Measurements from ENCODE around the gene PPM1B.
A peak's percentile ranks its signal among the peaks of the same experiment; 100 is the strongest.
"Not testable (repeated sequence)": the region's sequence is repeated elsewhere in the genome, so short reads cannot be mapped to it uniquely, and the experiment has no call there.

The PPM1B gene

DNA sequence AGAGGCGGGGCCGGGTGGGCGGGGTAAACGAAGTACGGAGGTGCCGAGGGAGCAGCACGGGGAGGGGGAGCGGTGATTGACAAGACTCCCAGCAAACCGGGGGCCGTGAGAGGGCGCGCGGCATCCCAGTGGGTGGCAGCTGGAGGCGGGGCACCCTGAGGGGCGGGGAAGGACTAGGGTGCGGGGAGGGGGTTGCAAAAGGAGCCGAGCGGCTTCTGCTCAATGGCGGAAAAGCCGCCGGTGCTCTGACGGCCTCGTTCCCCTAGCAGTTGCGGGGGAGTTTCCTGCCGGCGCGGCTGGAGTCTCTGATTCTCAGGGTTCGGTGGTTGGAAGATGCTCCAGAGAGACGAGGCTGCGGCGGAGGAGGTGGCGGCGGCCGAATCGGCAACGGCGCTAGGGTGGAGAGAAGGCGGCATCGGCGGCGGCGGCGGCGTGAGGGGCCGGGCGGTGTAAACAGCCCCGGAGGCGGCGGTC is at the start of gene PPM1B:
Gene PPM1B, plus strand, starts transcription at position 195 of the 474 bp plus-strand sequence. CDS start 32,325 bp downstream, outside the sequence.
- H3K4me1 ChIP-seq (ENCODE audit: control insufficient read depth, insufficient read depth, low read length): peaks cover 18% of the 10 kb centered on the region
- peaks cover 4% of the 10 kb centered on the region; the same call in 1 of the 2 replicates for H3K36me3 ChIP-seq (ENCODE audit: control insufficient read depth, insufficient read depth, low read length)
- H3K4me3 ChIP-seq (ENCODE audit: low read depth, low read length): peak within 1 kb of the TSS; percentile 100
- H3K27me3 ChIP-seq (ENCODE audit: control insufficient read depth, insufficient read depth, low read length): no peaks in the 10 kb centered on the region
- H3K27ac ChIP-seq (ENCODE audit: low read depth, low read length): peak within 1 kb of the TSS; percentile 100
- H3K9ac ChIP-seq (ENCODE audit: low read depth, low read length): peak within 1 kb of the TSS; percentile 86
- H3K9me3 ChIP-seq (ENCODE audit: control insufficient read depth, insufficient read depth, low read length): peaks cover 9% of the 10 kb centered on the region

DNA sequence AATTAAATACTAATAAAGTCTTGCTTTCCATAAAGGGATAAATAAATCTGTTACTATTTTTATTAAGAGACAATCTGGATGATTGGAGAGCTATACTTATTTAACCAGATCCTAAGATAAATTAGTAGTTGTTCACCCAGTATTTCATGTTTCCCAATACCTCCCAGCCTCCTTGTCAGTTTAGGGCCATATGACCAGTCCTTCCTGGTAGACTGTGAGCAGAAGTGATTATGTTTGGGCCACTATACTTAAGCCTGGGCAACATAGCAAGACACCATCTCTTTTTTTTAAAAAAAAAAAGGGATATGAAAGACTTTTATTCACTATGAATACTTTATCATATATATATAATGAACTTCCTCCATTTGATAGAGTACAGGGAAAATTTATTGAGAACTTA is 48.8 kb upstream of the PPM1B start:
- H3K4me1 ChIP-seq (ENCODE audit: control insufficient read depth, insufficient read depth, low read length): no peaks in the 10 kb centered on the region

DNA sequence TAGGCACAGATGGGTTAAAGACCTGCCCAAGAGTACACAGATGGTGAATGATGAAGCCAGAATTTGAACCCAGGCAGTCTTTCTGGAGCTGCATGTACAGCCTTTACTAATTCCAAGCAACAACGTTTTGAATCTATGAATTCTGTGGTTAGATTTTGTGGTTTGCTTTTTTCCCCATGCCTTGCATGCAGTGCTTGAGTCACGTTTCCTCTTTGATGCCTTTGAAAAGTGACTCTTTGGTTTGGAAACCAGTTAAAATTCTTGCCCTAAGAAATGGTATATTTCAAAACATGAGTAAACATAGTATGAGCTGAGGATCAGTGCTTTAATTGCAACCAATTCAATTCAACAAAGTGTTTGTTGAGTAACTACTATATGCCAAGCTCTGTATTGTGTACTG is 48.2 kb upstream of the PPM1B start:
- H3K9me3 ChIP-seq (ENCODE audit: control insufficient read depth, insufficient read depth, low read length): no peaks in the 10 kb centered on the region
- H3K4me3 ChIP-seq (ENCODE audit: low read depth, low read length): no peak overlapping the region
- no peaks in the 10 kb centered on the region for H3K36me3 ChIP-seq (ENCODE audit: control insufficient read depth, insufficient read depth, low read length)
- H3K9ac ChIP-seq (ENCODE audit: low read depth, low read length): no peak overlapping the region
- H3K4me1 ChIP-seq (ENCODE audit: control insufficient read depth, insufficient read depth, low read length): no peaks in the 10 kb centered on the region
- H3K27me3 ChIP-seq (ENCODE audit: control insufficient read depth, insufficient read depth, low read length): no peaks in the 10 kb centered on the region
- no peak overlapping the region for H3K27ac ChIP-seq (ENCODE audit: low read depth, low read length)

More for the DNA sequence above, 48.8 kb upstream of the PPM1B start:
- Histone ChIP-seq H3K4me3 (ENCODE audit: low read depth, low read length) (no peak overlapping the region), H3K36me3 (ENCODE audit: control insufficient read depth, insufficient read depth, low read length) (no peaks in the 10 kb centered on the region), H3K27me3 (ENCODE audit: control insufficient read depth, insufficient read depth, low read length) (no peaks in the 10 kb centered on the region), H3K9me3 (ENCODE audit: control insufficient read depth, insufficient read depth, low read length) (no peaks in the 10 kb centered on the region), H3K27ac (ENCODE audit: low read depth, low read length) (no peak overlapping the region), H3K9ac (ENCODE audit: low read depth, low read length) (no peak overlapping the region)

DNA sequence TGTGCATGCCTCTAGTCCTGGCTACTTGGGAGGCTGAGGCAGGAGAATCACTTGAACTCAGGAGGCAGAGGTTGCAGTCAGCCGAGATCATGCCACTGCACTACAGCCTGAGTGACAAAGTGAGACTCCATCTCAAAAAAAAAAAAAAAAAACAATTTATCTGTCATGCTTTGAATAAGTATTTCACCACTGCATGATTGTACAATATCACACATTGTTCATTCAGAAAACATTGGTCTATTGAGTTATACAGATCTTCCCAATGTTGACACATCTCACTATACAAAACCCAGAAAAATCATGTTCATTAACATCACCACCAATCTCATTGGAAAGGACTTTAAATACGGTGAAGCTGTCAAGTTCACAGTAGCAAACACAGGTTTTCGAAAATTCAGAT is 46.8 kb upstream of the PPM1B start:
- no peaks in the 10 kb centered on the region for H3K27me3 ChIP-seq (ENCODE audit: control insufficient read depth, insufficient read depth, low read length)
- H3K4me1 ChIP-seq (ENCODE audit: control insufficient read depth, insufficient read depth, low read length): peaks cover 8% of the 10 kb centered on the region
- H3K4me3 ChIP-seq (ENCODE audit: low read depth, low read length): no peak overlapping the region
- H3K9ac ChIP-seq (ENCODE audit: low read depth, low read length): no peak overlapping the region
- no peaks in the 10 kb centered on the region for H3K36me3 ChIP-seq (ENCODE audit: control insufficient read depth, insufficient read depth, low read length)
- no peak overlapping the region for H3K27ac ChIP-seq (ENCODE audit: low read depth, low read length)
- no peaks in the 10 kb centered on the region for H3K9me3 ChIP-seq (ENCODE audit: control insufficient read depth, insufficient read depth, low read length)

DNA sequence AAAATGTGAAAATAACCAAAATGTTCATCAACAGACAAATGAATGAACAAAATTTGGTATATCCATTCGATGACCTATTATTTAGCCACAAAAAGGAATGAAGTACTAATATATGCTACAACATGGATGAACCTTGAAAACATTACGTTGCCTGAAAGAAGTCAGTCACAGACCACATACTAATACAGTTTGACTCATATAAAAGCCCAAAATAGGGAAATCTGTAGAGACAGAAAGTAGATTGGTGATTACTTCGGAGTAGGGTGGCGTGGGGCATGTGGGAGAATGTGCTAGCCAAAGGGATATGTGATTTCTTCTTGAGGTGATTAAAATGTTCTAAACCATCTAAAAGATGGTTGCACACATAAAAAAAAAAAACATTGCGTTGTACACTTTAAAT is 44.2 kb upstream of the PPM1B start:
- no peaks in the 10 kb centered on the region for H3K27me3 ChIP-seq (ENCODE audit: control insufficient read depth, insufficient read depth, low read length)
- no peaks in the 10 kb centered on the region for H3K9me3 ChIP-seq (ENCODE audit: control insufficient read depth, insufficient read depth, low read length)
- peaks cover 9% of the 10 kb centered on the region for H3K4me1 ChIP-seq (ENCODE audit: control insufficient read depth, insufficient read depth, low read length)
- no peaks in the 10 kb centered on the region for H3K36me3 ChIP-seq (ENCODE audit: control insufficient read depth, insufficient read depth, low read length)
- no peak overlapping the region for H3K9ac ChIP-seq (ENCODE audit: low read depth, low read length)
- H3K4me3 ChIP-seq (ENCODE audit: low read depth, low read length): no peak overlapping the region
- H3K27ac ChIP-seq (ENCODE audit: low read depth, low read length): no peak overlapping the region

DNA sequence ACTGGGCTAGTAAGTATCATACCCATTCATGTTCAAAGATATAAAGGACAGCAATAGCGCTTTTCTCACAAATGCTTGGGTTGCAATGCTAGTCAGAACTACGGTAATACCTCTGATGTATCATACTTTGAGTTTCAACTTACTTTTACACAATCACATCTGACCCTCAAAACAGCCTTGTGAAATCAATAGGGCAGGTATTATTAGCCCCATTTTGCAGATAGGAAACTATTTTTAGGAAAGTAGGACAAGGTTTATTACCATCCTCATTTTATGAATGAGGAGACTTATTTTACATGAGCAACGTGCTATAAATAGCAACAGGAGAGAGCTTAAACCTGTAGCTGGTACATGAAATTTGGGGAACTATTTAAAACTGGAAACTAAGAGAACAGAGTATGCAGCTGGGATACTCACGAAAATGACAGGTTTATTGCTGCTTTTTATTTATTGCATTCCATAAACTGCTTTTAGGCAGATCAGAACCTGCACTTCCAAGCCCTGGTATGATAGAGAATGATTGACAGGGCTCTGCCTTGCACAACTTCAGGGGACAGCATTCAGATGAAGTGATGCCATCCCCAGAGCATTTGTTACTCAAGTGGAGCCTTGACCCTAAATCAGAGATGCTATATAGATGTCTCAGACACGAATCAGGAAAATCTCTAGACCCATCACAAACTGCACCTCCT is 42.4 kb upstream of the PPM1B start:
- peaks cover 26% of the 10 kb centered on the region for H3K4me1 ChIP-seq (ENCODE audit: control insufficient read depth, insufficient read depth, low read length)
- H3K9me3 ChIP-seq (ENCODE audit: control insufficient read depth, insufficient read depth, low read length): no peaks in the 10 kb centered on the region
- H3K27ac ChIP-seq (ENCODE audit: low read depth, low read length): peak overlapping the region; percentile 65
- H3K36me3 ChIP-seq (ENCODE audit: control insufficient read depth, insufficient read depth, low read length): no peaks in the 10 kb centered on the region
- H3K4me3 ChIP-seq (ENCODE audit: low read depth, low read length): no peak overlapping the region
- H3K9ac ChIP-seq (ENCODE audit: low read depth, low read length): no peak overlapping the region
- H3K27me3 ChIP-seq (ENCODE audit: control insufficient read depth, insufficient read depth, low read length): no peaks in the 10 kb centered on the region

DNA sequence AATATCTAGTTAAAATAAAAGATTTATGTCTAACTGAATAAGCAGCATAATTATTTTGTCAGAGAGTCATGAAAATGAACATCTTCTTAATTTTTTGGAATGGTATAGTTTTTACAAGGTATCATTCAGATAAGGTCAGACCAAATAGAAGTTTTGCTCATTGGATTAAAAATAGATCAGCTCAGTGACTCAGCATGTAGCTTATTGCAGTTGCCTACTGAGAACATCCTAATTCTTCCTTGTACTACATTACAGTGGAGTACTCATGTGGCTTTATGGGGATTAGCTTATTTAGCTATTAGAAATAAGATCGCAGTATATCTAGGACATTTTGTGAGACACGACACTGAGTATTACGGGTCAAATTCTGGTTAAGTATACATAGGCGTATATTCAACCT is 38.2 kb upstream of the PPM1B start:
- peak overlapping the region; percentile 86 for H3K27ac ChIP-seq (ENCODE audit: low read depth, low read length)
- H3K4me3 ChIP-seq (ENCODE audit: low read depth, low read length): no peak overlapping the region
- no peaks in the 10 kb centered on the region for H3K36me3 ChIP-seq (ENCODE audit: control insufficient read depth, insufficient read depth, low read length)
- H3K9ac ChIP-seq (ENCODE audit: low read depth, low read length): no peak overlapping the region
- H3K9me3 ChIP-seq (ENCODE audit: control insufficient read depth, insufficient read depth, low read length): no peaks in the 10 kb centered on the region; the same call in 1 of the 2 replicates
- no peaks in the 10 kb centered on the region for H3K27me3 ChIP-seq (ENCODE audit: control insufficient read depth, insufficient read depth, low read length)
- peaks cover 35% of the 10 kb centered on the region for H3K4me1 ChIP-seq (ENCODE audit: control insufficient read depth, insufficient read depth, low read length)

DNA sequence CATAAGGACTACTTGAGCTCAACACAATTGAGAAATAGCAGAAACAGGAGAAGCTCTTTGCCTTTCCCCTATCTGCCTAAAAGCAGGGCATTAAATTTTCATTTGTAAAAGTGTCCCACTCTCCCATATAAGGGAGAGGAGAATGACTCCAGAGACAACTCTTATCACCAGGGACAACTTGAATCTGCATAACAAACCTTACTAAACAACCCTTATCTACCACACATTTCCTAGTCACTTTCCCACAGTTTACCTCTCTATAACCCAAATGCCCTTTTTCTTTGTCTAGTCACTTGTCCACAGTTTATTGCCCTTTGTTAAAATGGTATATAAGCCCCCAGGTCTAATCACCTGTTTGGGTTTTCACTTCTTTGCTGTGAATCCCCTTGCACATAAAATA is 37.5 kb upstream of the PPM1B start:
- Histone ChIP-seq H3K9me3 (ENCODE audit: control insufficient read depth, insufficient read depth, low read length) (no peaks in the 10 kb centered on the region; the same call in 1 of the 2 replicates), H3K4me3 (ENCODE audit: low read depth, low read length) (no peak overlapping the region), H3K36me3 (ENCODE audit: control insufficient read depth, insufficient read depth, low read length) (no peaks in the 10 kb centered on the region), H3K27ac (ENCODE audit: low read depth, low read length) (peak overlapping the region; percentile 86), H3K9ac (ENCODE audit: low read depth, low read length) (no peak overlapping the region), H3K27me3 (ENCODE audit: control insufficient read depth, insufficient read depth, low read length) (no peaks in the 10 kb centered on the region), H3K4me1 (ENCODE audit: control insufficient read depth, insufficient read depth, low read length) (peaks cover 37% of the 10 kb centered on the region)

DNA sequence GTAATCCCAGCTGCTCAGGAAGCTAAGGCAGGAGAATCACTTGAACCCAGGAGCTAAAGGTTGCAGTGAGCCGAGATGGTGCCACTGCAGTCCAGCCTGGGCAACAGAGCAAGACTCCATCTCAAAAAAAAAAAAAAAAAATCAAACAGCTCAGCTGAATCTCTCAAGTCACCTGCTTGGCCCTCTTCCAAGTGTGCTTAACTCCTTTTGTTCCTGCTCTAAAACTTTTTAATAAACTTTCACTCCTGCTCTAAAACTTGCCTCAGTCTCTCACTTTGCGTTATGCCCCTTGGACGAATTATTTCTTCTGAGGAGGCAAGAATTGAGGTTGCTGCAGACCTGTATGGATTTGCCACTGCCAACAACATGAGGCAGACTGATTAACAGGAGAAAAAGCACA is 35.1 kb upstream of the PPM1B start:
- not testable (repeated sequence) for H3K36me3 ChIP-seq (ENCODE audit: control insufficient read depth, insufficient read depth, low read length); H3K27me3 ChIP-seq (ENCODE audit: control insufficient read depth, insufficient read depth, low read length); H3K9me3 ChIP-seq (ENCODE audit: control insufficient read depth, insufficient read depth, low read length); H3K9ac ChIP-seq (ENCODE audit: low read depth, low read length); H3K4me3 ChIP-seq (ENCODE audit: low read depth, low read length)
- Histone ChIP-seq H3K4me1 (ENCODE audit: control insufficient read depth, insufficient read depth, low read length) (peaks cover 59% of the 10 kb centered on the region), H3K27ac (ENCODE audit: low read depth, low read length) (peak overlapping the region; percentile 100)

DNA sequence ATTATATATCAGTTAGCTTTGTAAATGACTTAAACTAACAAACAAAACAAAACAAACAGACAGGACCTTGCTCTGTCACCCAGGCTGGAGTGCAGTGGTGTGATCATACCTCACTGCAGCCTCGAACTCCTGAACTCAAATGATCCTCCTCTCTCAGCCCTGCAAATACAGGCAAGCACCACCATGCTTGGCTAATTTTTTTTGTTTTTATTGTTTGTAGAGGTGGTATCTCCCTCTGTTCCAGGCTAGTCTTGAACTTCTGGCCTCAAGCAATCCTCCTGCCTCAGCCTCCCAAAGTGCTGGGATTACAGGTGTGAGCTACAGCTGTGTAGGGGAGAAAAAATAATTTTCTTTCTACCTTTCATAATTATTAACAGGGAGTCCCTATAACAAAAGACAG is 33.8 kb upstream of the PPM1B start:
- no peaks in the 10 kb centered on the region for H3K36me3 ChIP-seq (ENCODE audit: control insufficient read depth, insufficient read depth, low read length)
- peaks cover 59% of the 10 kb centered on the region for H3K4me1 ChIP-seq (ENCODE audit: control insufficient read depth, insufficient read depth, low read length)
- no peak overlapping the region for H3K4me3 ChIP-seq (ENCODE audit: low read depth, low read length)
- H3K27ac ChIP-seq (ENCODE audit: low read depth, low read length): peak overlapping the region; percentile 100
- H3K27me3 ChIP-seq (ENCODE audit: control insufficient read depth, insufficient read depth, low read length): no peaks in the 10 kb centered on the region
- H3K9ac ChIP-seq (ENCODE audit: low read depth, low read length): peak overlapping the region; percentile 72
- no peaks in the 10 kb centered on the region; the same call in 1 of the 2 replicates for H3K9me3 ChIP-seq (ENCODE audit: control insufficient read depth, insufficient read depth, low read length)

DNA sequence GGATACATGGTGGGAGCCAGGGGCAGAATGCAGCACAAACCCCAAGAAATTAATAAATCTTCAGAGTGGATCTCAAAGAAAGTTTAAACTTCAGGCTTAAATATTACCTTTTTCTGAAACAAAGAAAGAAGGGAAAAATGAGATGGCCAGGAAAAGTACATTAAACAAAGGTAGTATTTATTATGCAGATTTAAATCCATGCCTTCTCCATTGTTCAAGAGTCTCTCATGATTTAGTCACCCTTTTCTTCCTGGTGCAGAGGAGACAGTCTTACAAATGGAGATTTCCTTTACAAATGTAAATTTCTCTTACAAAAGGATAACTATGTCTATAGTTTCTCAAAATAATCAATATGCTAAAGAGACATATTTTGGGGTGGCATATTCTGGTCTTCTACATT is 33.4 kb upstream of the PPM1B start:
- H3K4me3 ChIP-seq (ENCODE audit: low read depth, low read length): peak overlapping the region; percentile 39; the same call in 1 of the 2 replicates
- H3K4me1 ChIP-seq (ENCODE audit: control insufficient read depth, insufficient read depth, low read length): peaks cover 55% of the 10 kb centered on the region
- peak overlapping the region; percentile 100 for H3K27ac ChIP-seq (ENCODE audit: low read depth, low read length)
- H3K27me3 ChIP-seq (ENCODE audit: control insufficient read depth, insufficient read depth, low read length): no peaks in the 10 kb centered on the region
- H3K36me3 ChIP-seq (ENCODE audit: control insufficient read depth, insufficient read depth, low read length): no peaks in the 10 kb centered on the region
- H3K9ac ChIP-seq (ENCODE audit: low read depth, low read length): peak overlapping the region; percentile 75
- H3K9me3 ChIP-seq (ENCODE audit: control insufficient read depth, insufficient read depth, low read length): no peaks in the 10 kb centered on the region; the same call in 1 of the 2 replicates
